ENCODE results near the gene CPN2. TPM values are rescaled to one million over a fixed set of nuclear protein-coding genes. Genes with fewer than 3 reads are reported as not detected.

CPN2 gene
- total RNA-seq, 1 donor from 2014 or later = not detected

GRCh38 chr3:194360568-194360967, 9.4 kb upstream of the CPN2 start:
- DNase-seq (ENCODE audit: low read depth) (no peak), FAIRE-seq (no peak)
- no peak for TF ChIP-seq CTCF (IDR thresholded peaks at IDR 0.05; ENCODE audit: insufficient read depth, low read length, severe bottlenecking)
- Histone ChIP-seq H3K36me3 (ENCODE audit: control insufficient read depth, insufficient read depth, low read length) (no peaks in the 10 kb centered on the region), H3K27me3 (ENCODE audit: control insufficient read depth, insufficient read depth, low read length) (peaks cover 5% of the 10 kb centered on the region), H3K4me3 (ENCODE audit: low read depth, low read length) (no peak overlapping the region)

GRCh38 chr3:194357681-194358080, 6.6 kb upstream of the CPN2 start:
- Histone ChIP-seq H3K36me3 (ENCODE audit: control insufficient read depth, insufficient read depth, low read length) (no peaks in the 10 kb centered on the region), H3K4me3 (ENCODE audit: low read depth, low read length) (no peak overlapping the region), H3K27me3 (ENCODE audit: control insufficient read depth, insufficient read depth, low read length) (peaks cover 5% of the 10 kb centered on the region)
- no peak for DNase-seq (ENCODE audit: low read depth)
- FAIRE-seq = peak; percentile 50
- no peak for TF ChIP-seq CTCF (IDR thresholded peaks at IDR 0.05; ENCODE audit: insufficient read depth, low read length, severe bottlenecking)

- FAIRE-seq = no peak
- Histone ChIP-seq H3K36me3 (ENCODE audit: control insufficient read depth, insufficient read depth, low read length) (no peaks in the 10 kb centered on the region), H3K27me3 (ENCODE audit: control insufficient read depth, insufficient read depth, low read length) (peaks cover 5% of the 10 kb centered on the region), H3K4me3 (ENCODE audit: low read depth, low read length) (no peak overlapping the region)
- no peak for DNase-seq (ENCODE audit: low read depth)
- no peak for TF ChIP-seq CTCF (IDR thresholded peaks at IDR 0.05; ENCODE audit: insufficient read depth, low read length, severe bottlenecking)
These were observed 4.3 kb upstream of the CPN2 start for GRCh38 chr3:194355379-194355778.

DNA sequence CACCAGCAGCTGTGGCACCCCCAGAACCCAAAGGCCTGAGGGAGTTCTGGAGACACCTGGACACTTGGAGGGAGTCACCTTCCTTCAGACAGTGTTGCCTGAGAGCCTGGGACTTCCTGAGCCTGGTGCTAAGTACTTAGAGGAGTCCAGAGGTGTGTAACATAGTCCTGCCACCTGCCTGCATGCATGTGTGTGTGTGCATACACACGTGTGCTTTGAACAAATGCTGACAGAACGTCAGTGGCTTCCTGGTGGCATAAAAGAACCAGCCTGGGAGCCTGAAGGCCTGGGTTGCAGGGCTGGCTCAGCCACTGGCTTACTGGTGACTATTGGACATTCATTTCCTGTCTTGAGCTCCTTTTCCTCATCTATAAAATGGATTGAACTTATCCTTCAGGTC, 3.2 kb upstream of the CPN2 start:
- no peak for TF ChIP-seq CTCF (IDR thresholded peaks at IDR 0.05; ENCODE audit: insufficient read depth, low read length, severe bottlenecking)
- FAIRE-seq (no peak), DNase-seq (ENCODE audit: low read depth) (no peak)
- Histone ChIP-seq H3K27me3 (ENCODE audit: control insufficient read depth, insufficient read depth, low read length) (peaks cover 3% of the 10 kb centered on the region), H3K36me3 (ENCODE audit: control insufficient read depth, insufficient read depth, low read length) (no peaks in the 10 kb centered on the region), H3K4me3 (ENCODE audit: low read depth, low read length) (no peak overlapping the region)

DNA sequence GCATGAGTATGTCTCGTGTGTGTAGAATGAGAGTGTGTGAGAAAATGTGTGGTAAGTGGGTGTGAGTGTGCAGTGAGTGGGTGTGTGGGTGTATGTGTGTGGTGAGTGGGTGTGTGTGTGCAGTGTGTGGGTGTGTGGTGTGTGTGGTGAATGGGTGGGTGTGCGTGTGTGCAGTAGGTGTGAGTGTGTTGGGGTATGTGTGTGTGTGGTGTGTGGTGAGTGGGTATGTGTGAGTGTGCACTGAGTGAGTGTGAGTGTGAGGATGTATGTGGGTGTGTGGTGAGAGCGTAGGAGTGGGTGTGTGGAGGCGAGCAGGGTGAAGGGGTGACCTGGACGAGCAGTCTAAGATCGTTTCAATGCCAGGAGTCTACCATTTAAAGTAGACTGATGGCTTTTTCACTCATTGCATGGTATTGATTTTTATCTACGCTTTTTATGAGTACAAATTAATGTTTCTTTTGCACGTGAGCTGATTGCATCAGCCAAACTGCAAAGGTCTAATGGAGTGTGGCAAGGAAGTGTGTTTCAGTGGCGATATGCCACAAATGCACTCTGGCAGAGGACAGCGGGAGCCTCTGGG, 1.6 kb upstream of the CPN2 start:
- FAIRE-seq (peak; percentile 18), DNase-seq (ENCODE audit: low read depth) (no peak)
- no peaks in the 10 kb centered on the region for H3K36me3 ChIP-seq (ENCODE audit: control insufficient read depth, insufficient read depth, low read length)
- H3K4me3 ChIP-seq (ENCODE audit: low read depth, low read length) = no peak overlapping the region
- H3K27me3 ChIP-seq (ENCODE audit: control insufficient read depth, insufficient read depth, low read length) = peaks cover 3% of the 10 kb centered on the region
- TF ChIP-seq CTCF (IDR thresholded peaks at IDR 0.05; ENCODE audit: insufficient read depth, low read length, severe bottlenecking) = no peak

DNA sequence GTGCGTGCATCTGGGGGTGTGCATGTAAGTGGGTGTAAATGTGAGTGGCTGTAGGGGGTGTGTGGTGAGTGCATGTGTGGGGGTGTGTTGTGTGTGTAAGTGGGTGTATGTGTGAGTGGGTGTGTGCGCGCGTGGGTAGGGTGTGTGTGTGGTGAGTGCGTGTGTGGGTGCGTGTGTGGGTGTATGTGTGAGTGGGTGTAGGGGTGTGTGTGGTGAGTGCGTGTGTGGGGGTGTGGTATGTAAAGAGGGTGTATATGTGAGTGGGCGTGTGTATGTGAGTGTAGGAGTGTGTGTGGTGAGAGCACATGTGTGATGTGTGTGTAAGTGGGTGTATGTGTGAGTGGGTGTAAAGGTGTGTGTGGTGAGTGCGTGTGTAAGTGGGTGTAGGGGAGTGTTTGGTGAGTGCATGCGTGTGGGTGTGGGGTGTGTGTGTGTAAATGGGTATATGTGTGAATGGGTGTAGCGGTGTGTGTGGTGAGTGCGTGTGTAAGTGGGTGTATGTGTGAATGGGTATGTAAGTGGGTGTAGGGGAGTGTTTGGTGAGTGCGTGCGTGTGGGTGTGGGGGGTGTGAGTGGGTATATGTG, 916 bp upstream of the CPN2 start:
- no peaks in the 10 kb centered on the region for H3K36me3 ChIP-seq (ENCODE audit: control insufficient read depth, insufficient read depth, low read length)
- no peak for TF ChIP-seq CTCF (IDR thresholded peaks at IDR 0.05; ENCODE audit: insufficient read depth, low read length, severe bottlenecking)
- no peak overlapping the region for H3K4me3 ChIP-seq (ENCODE audit: low read depth, low read length)
- no peak for FAIRE-seq
- peaks cover 5% of the 10 kb centered on the region for H3K27me3 ChIP-seq (ENCODE audit: control insufficient read depth, insufficient read depth, low read length)
- no peak for DNase-seq (ENCODE audit: low read depth)
